ENCODE data around the gene CCDC194.

Gene CCDC194

DNA sequence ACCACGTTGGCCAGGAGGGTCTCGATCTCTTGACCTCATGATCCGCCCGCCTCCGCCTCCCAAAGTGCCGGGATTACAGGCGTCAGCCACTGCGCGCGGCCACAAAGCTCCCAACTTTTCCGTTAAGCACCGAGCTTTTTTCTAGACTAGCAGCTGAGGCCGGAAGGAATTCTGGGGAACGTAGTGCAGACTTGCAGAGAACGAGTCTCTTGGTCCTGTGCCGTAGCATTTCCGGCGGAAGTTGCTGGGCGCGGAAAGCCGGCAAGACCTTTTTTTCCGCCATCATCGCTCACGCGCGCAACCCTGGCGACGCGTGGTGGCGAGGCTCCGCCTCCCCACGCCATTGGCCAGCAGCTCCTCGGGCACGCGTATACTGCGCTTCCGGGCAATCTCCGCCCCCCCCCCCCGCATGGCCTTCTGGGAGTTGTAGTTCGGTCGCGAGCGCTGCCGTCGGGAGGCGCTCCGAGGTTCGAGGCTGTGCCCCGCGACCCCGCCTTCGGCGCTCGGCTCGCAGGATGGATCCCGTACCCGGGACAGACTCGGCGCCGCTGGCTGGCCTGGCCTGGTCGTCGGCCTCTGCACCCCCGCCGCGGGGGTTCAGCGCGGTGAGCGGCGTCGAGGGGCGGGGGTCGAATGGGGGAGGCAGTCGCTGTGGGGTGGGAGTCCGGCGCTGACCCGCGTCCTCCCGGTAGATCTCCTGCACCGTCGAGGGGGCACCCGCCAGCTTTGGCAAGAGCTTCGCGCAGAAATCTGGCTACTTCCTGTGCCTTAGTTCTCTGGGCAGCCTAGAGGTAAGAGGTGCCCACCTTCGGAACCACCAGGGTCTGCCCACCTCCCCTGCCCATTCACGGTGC, 25.9 kb upstream of the CCDC194 start, which contains the start of gene MVB12A:
Gene MVB12A, plus strand, starts transcription at position 427 of the 854 bp plus-strand sequence. Its CDS starts 89 bp downstream, at position 516.
- peaks cover 6% of the 10 kb centered on the region for H3K4me1 ChIP-seq (ENCODE audit: control insufficient read depth, insufficient read depth, low read length)
- no peaks in the 10 kb centered on the region for H3K27me3 ChIP-seq (ENCODE audit: control insufficient read depth, insufficient read depth, low read length)
- H3K27ac ChIP-seq (ENCODE audit: low read depth, low read length), result peak within 1 kb of the TSS; percentile 75
- peaks cover 3% of the 10 kb centered on the region for H3K36me3 ChIP-seq (ENCODE audit: control insufficient read depth, insufficient read depth, low read length)
- H3K9ac ChIP-seq (ENCODE audit: low read length), result peak within 1 kb of the TSS; percentile 25
- peak within 1 kb of the TSS; percentile 74 for H3K4me3 ChIP-seq (ENCODE audit: low read length)

- Histone ChIP-seq H3K36me3 (ENCODE audit: control insufficient read depth, insufficient read depth, low read length) (peaks cover 3% of the 10 kb centered on the region), H3K4me3 (ENCODE audit: low read length) (peak overlapping the region; percentile 74), H3K27me3 (ENCODE audit: control insufficient read depth, insufficient read depth, low read length) (no peaks in the 10 kb centered on the region), H3K9ac (ENCODE audit: low read length) (no peak overlapping the region), H3K27ac (ENCODE audit: low read depth, low read length) (peak overlapping the region; percentile 75), H3K4me1 (ENCODE audit: control insufficient read depth, insufficient read depth, low read length) (peaks cover 6% of the 10 kb centered on the region)
Observed at GRCh38 chr19:17419154-17419620, 25.2 kb upstream of the CCDC194 start.

DNA sequence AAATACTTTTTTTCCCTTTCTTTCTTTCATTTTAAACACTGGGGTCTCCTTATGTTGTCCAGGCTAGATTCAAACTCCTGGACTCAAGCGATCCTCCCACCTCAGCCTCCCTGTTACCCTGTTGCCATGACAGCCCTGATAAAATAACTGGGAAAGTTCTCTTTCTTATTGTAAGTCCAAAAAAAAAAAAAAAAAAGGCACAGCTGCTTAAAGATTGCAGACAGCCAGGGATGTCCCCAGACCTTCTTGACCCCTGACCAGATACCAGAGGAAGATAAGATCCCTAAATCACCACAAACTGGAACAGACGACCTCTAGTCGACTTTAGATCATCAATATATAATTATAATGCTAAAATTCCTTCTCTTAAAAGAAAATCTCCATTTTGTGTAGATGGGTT, 24.7 kb upstream of the CCDC194 start:
- Histone ChIP-seq H3K27ac (ENCODE audit: low read depth, low read length) (no peak overlapping the region), H3K9ac (ENCODE audit: low read length) (no peak overlapping the region), H3K4me3 (ENCODE audit: low read length) (no peak overlapping the region)

DNA sequence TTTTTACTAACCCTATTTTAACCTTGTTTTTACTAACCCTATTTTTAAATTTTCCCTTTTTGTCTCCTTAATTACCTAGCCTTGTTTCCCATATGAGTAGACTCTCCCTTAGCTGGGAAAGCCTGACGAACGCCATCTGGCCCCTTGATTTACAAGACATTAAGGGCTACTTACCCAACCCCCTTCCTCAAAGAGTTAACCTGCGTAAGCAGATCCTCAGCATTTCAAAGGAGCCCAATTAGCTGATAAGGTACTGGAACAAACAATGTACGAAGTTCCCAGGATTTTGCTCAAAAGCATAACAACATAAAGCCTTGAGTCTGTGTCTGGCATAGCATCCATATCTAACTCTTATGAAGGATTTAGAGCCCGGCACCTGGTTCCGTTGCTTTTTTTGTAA, 21.1 kb upstream of the CCDC194 start:
- H3K9ac ChIP-seq (ENCODE audit: low read length), result no peak overlapping the region
- H3K4me1 ChIP-seq (ENCODE audit: control insufficient read depth, insufficient read depth, low read length), result peaks cover 9% of the 10 kb centered on the region
- no peaks in the 10 kb centered on the region for H3K36me3 ChIP-seq (ENCODE audit: control insufficient read depth, insufficient read depth, low read length)
- H3K27me3 ChIP-seq (ENCODE audit: control insufficient read depth, insufficient read depth, low read length), result no peaks in the 10 kb centered on the region
- H3K4me3 ChIP-seq (ENCODE audit: low read length), result no peak overlapping the region
- H3K27ac ChIP-seq (ENCODE audit: low read depth, low read length), result no peak overlapping the region

More for the DNA sequence above, 24.7 kb upstream of the CCDC194 start:
- peaks cover 6% of the 10 kb centered on the region for H3K4me1 ChIP-seq (ENCODE audit: control insufficient read depth, insufficient read depth, low read length)
- peaks cover 3% of the 10 kb centered on the region for H3K36me3 ChIP-seq (ENCODE audit: control insufficient read depth, insufficient read depth, low read length)
- H3K27me3 ChIP-seq (ENCODE audit: control insufficient read depth, insufficient read depth, low read length), result no peaks in the 10 kb centered on the region

- peaks cover 5% of the 10 kb centered on the region for H3K4me1 ChIP-seq (ENCODE audit: control insufficient read depth, insufficient read depth, low read length)
- H3K27ac ChIP-seq (ENCODE audit: low read depth, low read length), result no peak overlapping the region
Observed at GRCh38 chr19:17414097-17414496, 20.1 kb upstream of the CCDC194 start.

DNA sequence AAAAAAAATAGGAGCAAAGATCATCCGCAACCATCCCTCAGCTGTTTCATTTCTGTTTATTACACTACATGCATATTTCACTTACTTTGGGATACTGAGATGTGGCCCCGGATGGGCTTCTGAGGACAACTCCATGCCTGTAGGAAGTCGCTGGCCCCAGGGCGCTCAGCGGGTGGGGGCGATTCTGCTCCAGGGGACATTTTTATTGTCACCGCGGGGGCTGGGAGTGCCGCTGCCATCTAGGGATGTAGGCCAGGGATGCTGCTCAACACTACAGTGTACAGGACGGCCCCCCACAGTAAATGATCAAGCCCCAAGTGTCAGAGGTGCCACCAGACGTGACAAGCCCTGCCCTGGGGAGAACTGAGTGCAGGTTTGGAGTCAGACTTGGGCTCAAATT, 17.8 kb upstream of the CCDC194 start:
- no peak overlapping the region for H3K9ac ChIP-seq (ENCODE audit: low read length)
- no peak overlapping the region for H3K4me3 ChIP-seq (ENCODE audit: low read length)
- H3K4me1 ChIP-seq (ENCODE audit: control insufficient read depth, insufficient read depth, low read length), result peaks cover 3% of the 10 kb centered on the region
- no peak overlapping the region for H3K27ac ChIP-seq (ENCODE audit: low read depth, low read length)
- H3K36me3 ChIP-seq (ENCODE audit: control insufficient read depth, insufficient read depth, low read length), result no peaks in the 10 kb centered on the region
- no peaks in the 10 kb centered on the region for H3K27me3 ChIP-seq (ENCODE audit: control insufficient read depth, insufficient read depth, low read length)

More at GRCh38 chr19:17414097-17414496, 20.1 kb upstream of the CCDC194 start:
- H3K4me3 ChIP-seq (ENCODE audit: low read length), result no peak overlapping the region
- no peak overlapping the region for H3K9ac ChIP-seq (ENCODE audit: low read length)
- H3K36me3 ChIP-seq (ENCODE audit: control insufficient read depth, insufficient read depth, low read length), result no peaks in the 10 kb centered on the region
- no peaks in the 10 kb centered on the region for H3K27me3 ChIP-seq (ENCODE audit: control insufficient read depth, insufficient read depth, low read length)

GRCh38 chr19:17409990-17410389, 16.0 kb upstream of the CCDC194 start:
- H3K36me3 ChIP-seq (ENCODE audit: control insufficient read depth, insufficient read depth, low read length), result no peaks in the 10 kb centered on the region
- H3K27ac ChIP-seq (ENCODE audit: low read depth, low read length), result no peak overlapping the region
- no peak overlapping the region for H3K9ac ChIP-seq (ENCODE audit: low read length)
- H3K4me1 ChIP-seq (ENCODE audit: control insufficient read depth, insufficient read depth, low read length), result peaks cover 3% of the 10 kb centered on the region
- H3K27me3 ChIP-seq (ENCODE audit: control insufficient read depth, insufficient read depth, low read length), result no peaks in the 10 kb centered on the region
- no peak overlapping the region for H3K4me3 ChIP-seq (ENCODE audit: low read length)

DNA sequence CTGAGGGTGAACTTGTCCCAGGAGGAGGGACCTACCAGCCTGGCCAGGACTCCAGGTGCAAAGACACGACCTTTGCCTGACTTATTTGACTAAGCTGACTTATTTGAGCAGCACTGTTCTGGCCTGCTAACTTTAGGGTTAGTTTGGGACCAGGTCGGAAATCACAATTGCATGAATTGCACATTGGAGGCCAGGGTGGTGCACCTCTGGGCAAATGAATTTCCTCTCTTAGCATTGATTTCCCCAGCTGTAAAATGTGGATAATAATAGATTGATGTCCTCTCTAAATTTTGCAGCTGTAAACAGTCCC, 12.8 kb upstream of the CCDC194 start:
- Histone ChIP-seq H3K4me3 (ENCODE audit: low read length) (peak overlapping the region; percentile 26), H3K36me3 (ENCODE audit: control insufficient read depth, insufficient read depth, low read length) (no peaks in the 10 kb centered on the region), H3K9ac (ENCODE audit: low read length) (no peak overlapping the region), H3K4me1 (ENCODE audit: control insufficient read depth, insufficient read depth, low read length) (peaks cover 2% of the 10 kb centered on the region), H3K27ac (ENCODE audit: low read depth, low read length) (no peak overlapping the region), H3K27me3 (ENCODE audit: control insufficient read depth, insufficient read depth, low read length) (no peaks in the 10 kb centered on the region)

DNA sequence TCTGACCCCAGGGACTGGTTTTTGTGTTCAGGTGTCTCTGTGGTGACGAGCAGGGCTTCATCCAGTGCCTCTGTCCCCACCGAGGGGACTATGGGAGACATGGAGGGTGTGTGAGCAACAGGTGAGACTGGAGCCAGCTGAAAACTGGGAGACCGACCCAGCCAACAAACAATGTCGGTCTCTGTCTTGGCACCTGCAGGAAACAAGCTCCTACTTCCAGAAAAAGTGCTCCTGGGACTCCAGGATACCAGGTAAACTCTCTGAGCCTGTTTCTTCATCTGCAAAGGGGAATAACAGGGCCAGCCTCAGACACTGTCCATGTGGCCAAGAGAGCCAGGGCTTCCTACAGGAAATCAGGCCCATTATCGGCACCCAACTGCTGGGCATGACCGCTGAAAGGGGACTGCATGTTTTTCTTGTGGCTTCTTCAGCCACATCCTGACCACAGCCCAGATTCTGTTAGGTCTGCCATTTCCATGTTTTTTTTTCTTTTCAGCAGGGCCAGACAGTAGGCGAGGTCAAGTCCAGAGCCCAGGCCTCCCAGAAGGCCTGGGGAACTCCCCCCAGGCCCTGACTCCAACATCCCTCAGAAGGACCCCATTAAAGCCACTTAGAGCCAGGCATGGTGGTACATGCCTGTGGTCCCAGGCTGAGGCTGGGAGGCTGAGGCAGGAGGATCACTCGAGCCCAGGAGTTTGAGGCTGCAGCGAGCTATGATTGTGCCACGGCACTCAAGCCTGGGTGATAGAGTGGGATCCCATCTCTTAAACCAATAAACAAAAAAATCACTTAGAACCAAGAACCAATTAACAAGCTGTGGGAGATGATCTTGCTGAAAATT, 12.3 kb upstream of the CCDC194 start:
- no peaks in the 10 kb centered on the region for H3K36me3 ChIP-seq (ENCODE audit: control insufficient read depth, insufficient read depth, low read length)
- peaks cover 2% of the 10 kb centered on the region for H3K4me1 ChIP-seq (ENCODE audit: control insufficient read depth, insufficient read depth, low read length)
- H3K27me3 ChIP-seq (ENCODE audit: control insufficient read depth, insufficient read depth, low read length), result no peaks in the 10 kb centered on the region
- no peak overlapping the region for H3K9ac ChIP-seq (ENCODE audit: low read length)
- peak overlapping the region; percentile 63 for H3K4me3 ChIP-seq (ENCODE audit: low read length)
- H3K27ac ChIP-seq (ENCODE audit: low read depth, low read length), result peak overlapping the region; percentile 70

GRCh38 chr19:17405250-17406045, 11.5 kb upstream of the CCDC194 start, which contains the start of gene BST2:
Gene BST2 (minus strand): TSS chr19:17405630. CDS start chr19:17405575, 55 bp downstream.
- Histone ChIP-seq H3K9ac (ENCODE audit: low read length) (peak within 1 kb of the TSS; percentile 34), H3K27me3 (ENCODE audit: control insufficient read depth, insufficient read depth, low read length) (no peaks in the 10 kb centered on the region), H3K4me3 (ENCODE audit: low read length) (peak within 1 kb of the TSS; percentile 69), H3K4me1 (ENCODE audit: control insufficient read depth, insufficient read depth, low read length) (peaks cover 2% of the 10 kb centered on the region), H3K36me3 (ENCODE audit: control insufficient read depth, insufficient read depth, low read length) (no peaks in the 10 kb centered on the region), H3K27ac (ENCODE audit: low read depth, low read length) (peak within 1 kb of the TSS; percentile 70)

DNA sequence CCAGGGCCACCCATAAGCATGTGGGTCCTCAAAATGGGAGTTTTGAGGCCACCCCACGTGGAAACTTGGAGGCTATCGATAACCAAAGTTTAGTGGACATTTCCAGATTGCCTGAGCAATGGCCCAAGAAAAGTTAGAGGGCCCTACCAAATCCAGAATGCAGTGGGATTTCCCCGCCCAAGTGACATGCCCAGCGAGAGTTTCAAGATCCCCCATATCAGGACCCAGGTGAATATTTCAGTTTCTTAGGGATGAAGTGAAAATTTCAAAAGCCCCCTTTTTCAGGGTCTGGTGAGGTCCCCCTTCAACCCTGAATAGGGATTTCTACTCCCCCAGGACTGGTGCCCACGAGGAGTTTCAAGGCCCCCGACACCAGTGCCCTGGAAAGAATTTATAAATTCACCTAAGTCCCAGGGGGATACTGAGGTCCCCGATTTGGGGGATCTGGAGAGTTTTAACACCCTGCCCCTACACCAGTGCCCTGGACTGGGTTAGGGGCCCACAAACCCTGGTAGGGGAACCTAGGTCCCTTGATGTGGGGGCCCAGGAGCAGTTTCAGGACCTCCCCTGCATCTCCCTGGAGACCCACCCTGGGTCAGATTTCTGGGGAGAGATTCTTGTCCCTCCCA, 10.7 kb upstream of the CCDC194 start:
- Histone ChIP-seq H3K4me1 (ENCODE audit: control insufficient read depth, insufficient read depth, low read length) (peaks cover 2% of the 10 kb centered on the region), H3K27me3 (ENCODE audit: control insufficient read depth, insufficient read depth, low read length) (no peaks in the 10 kb centered on the region), H3K27ac (ENCODE audit: low read depth, low read length) (peak overlapping the region; percentile 70), H3K9ac (ENCODE audit: low read length) (peak overlapping the region; percentile 34), H3K4me3 (ENCODE audit: low read length) (peak overlapping the region; percentile 69), H3K36me3 (ENCODE audit: control insufficient read depth, insufficient read depth, low read length) (no peaks in the 10 kb centered on the region)
